GM21576 (cell line): ENCODE measurements around the gene TMEM245.
"Not testable (repeated sequence)": the region's sequence is repeated elsewhere in the genome, so short reads cannot be mapped to it uniquely, and the experiment has no call there.

Experiments
- ATAC-seq: cut with Tn5 transposase; IDR thresholded peaks from one replicate; pipeline ENCODE4 v1.9.1; 2021; ENCODE audit warnings: mild to moderate bottlenecking, moderate library complexity; ENCODE audit not compliant: unreplicated experiment

The TMEM245 gene

GRCh38 chr9:109072133-109072692 is 47.5 kb downstream of the TMEM245 start:
- ATAC-seq, result no peak

DNA sequence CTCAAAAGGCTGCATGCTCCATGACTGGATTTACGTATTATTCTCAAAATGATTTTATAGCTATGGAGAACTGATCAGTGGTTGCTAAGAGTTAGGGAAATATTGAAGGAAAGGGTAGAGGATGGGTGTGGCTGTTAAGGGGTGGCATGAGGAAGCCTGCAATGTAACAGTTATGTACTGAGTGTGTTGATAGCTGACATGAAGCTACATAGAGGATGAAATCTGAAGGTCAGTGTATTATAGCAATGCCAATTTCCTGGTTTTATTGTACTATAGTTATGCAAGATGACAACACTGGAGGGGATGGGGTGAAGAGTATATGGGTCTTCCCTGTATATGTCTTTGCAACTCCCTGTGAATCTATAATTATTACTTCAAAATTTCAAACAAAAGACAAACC is 51.0 kb downstream of the TMEM245 start:
- no peak for ATAC-seq

GRCh38 chr9:109064963-109065702 is 54.6 kb downstream of the TMEM245 start:
- ATAC-seq, result no peak

DNA sequence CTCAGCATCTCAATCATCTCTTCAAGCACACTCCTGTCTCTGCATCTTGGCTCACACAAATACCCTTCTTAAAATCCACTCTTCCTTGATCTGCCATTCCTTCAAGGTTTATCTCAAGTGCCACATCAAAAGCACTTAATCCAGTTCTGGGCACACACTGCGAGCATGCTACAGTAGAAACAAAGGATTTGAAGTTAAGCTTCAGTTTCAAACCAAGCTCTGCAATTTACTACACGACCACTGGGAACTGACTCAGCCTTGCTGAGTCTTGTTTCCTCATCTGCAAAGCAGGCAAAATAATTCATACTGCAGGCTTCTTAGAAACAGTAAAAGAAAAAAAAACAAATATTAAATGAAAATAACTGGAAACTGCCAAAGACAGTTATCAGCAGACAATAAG is 56.0 kb downstream of the TMEM245 start:
- ATAC-seq, result no peak

- ATAC-seq, result no peak
These were observed 57.2 kb downstream of the TMEM245 start for GRCh38 chr9:109062543-109062942.

- ATAC-seq, result no peak
These were observed 59.6 kb downstream of the TMEM245 start for GRCh38 chr9:109060191-109060590.

DNA sequence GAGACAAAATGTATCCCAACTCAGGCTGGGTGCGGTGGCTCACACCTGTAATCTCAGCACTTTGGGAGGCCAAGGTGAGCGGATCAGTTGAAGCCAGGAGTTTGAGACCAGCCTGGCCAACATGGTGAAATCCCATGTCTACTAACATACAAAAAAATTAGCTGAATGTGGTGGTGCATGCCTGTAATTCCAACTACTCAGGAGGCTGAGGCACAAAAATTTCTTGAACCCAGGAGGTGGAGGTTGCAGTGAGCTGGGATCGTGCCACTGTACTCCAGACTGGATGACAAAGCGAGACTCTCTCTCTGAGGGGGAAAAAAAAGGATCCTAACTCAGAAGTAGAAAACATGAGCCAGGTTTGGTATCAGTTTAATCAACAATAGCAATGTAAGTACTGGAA is 66.6 kb downstream of the TMEM245 start:
- ATAC-seq, result not testable (repeated sequence)

DNA sequence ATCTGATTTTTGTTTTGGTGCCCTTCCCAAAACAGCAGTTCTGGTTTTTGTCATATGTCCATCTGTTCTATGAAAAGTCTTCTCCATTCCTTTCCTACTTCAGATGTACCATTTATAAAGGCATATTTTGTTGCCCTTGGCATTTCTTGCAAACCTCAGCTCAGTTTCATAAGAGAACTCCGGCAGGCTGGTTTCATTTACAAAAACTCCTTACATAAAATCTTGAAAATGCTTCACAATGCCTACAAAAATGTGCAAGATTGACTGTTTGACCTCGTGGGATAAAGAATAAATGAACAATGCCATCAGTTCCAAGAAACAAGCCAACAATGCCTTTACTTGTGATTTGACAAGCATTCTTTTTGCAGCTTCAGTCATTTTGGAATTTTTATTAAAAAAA is 67.3 kb downstream of the TMEM245 start:
- no peak for ATAC-seq

DNA sequence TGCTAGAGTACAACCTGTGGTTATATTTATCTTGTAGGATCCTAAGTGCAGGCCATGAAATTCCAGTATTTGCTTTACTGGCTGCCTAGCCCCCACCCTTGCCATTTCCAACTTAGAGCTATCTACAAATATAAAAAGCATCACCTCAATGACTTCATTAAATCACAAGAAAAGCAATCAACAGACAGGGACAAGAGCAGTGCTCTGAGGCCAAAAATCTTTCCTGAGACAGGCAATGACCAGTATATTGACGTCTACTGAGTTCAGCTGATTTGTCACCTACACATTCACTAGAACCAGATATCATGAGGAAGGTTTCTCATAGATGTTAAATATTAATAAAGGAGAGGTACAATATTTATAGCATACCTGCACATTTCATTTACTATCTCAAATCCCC is 68.0 kb downstream of the TMEM245 start:
- ATAC-seq, result no peak

GRCh38 chr9:109050444-109050843 is 69.3 kb downstream of the TMEM245 start:
- ATAC-seq, result no peak

- ATAC-seq, result no peak
These were observed 70.9 kb downstream of the TMEM245 start for GRCh38 chr9:109048822-109049221.

- ATAC-seq, result no peak
These were observed 72.5 kb downstream of the TMEM245 start for GRCh38 chr9:109047259-109047658.

DNA sequence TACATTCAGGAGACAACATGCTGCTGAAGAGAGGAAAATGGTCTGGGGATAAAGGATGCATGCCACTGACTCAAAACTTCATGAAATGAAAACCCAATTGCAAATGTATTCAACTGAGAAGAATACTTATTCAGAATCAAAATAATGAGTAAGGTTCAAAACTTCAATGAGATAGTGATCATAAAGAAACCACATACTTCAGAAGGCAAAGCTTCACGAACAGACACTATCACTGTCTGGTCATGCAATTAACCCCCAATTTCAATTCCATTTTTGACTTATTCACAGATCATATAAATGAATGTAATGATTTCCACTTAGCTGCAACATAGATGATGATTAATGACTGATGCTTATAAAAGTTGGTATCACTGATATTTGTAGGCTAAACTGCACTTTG is 73.4 kb downstream of the TMEM245 start:
- ATAC-seq, result no peak

DNA sequence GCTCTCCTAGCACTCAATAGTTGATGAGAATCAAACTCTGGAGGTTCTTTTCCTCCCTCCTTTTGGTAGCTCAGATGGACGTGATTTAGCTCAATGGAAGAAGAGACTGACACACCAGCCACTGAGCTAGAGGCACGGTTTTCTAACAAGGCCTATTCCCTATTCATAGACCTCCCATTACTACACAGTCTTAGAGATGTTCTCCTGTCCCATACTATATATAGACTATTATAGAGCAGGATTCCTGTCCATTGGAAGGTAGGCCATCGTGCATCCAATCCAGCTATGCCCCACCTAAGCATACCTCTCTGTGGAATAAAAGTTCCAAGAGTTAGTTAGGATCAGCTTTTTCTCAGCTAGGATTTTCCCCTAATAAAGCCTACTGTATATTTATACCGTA is 76.2 kb downstream of the TMEM245 start:
- ATAC-seq, result no peak

DNA sequence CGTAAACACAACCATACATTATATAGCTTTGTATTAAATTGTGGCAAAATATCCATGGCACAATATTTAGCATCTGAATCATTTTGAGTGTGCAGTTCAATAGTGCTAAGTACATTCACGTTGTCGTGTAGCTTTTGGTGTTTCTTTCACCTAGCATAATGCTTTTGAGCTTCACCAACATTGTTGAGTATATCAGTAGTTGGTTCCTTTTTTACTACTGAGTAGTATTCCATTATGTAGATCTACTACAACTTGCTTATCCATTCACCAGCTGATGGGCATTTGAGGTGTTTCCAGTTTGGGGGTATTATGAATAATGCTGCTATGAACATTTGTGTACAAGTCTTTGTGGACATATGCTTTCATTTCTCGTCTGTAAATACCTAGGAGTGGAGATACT is 79.2 kb downstream of the TMEM245 start:
- no peak for ATAC-seq

DNA sequence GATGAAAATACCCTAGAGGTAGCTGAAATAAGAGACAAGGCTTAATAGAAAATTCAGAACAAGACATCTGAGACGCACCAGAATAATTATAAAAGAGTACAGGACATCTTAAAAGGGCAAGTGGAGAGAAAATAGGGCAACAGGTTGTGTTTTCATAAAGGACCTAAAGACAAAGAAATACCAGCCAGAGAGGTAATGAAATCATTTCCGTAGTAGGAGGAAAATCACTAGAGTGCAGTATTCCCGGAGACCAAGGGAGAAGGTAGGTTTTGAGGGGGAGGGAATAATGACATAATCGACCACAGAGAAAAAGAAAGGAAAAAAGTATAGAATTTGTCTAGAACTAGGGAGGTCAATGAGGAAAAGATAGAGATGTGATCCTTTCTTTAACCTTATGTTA is 80.2 kb downstream of the TMEM245 start:
- no peak for ATAC-seq

DNA sequence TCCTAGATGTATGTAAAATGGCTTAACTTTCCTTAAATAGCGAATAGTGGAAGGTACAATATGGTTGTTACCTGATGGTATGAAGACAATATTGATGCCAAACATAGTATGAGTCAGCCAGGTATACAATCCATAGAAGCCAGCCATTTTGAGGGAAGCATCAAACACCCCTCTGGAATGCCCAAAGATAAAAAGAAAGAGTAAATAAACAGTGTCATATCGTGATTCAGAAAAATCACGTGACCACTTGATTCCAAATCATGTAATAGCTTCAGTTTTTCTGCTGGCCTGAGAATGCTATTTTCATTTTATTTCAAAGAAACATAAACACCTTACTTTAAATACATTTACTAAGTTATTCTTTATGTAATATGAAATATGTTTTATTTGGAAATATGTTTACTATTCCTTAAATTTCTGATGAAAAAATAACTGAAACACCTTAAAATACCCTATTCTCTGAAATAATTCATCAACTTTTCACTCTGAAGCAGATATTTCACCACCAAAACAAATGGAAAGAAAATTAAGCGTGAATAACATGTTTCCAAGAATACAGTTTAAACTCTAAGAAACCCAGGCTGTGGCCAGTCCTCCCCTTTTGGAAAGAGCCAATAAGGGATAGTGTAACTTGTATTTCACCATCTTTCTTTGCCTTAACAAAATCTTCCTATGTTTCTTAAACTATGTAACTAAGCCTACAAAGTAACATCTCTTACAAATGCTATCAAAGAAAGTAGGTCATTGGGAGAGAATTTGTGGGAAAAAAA is 81.6 kb downstream of the TMEM245 start:
- ATAC-seq, result no peak

GRCh38 chr9:109036744-109037680 is 82.7 kb downstream of the TMEM245 start:
- ATAC-seq, result no peak

- ATAC-seq, result no peak
These were observed 83.9 kb downstream of the TMEM245 start for GRCh38 chr9:109035684-109036423.

DNA sequence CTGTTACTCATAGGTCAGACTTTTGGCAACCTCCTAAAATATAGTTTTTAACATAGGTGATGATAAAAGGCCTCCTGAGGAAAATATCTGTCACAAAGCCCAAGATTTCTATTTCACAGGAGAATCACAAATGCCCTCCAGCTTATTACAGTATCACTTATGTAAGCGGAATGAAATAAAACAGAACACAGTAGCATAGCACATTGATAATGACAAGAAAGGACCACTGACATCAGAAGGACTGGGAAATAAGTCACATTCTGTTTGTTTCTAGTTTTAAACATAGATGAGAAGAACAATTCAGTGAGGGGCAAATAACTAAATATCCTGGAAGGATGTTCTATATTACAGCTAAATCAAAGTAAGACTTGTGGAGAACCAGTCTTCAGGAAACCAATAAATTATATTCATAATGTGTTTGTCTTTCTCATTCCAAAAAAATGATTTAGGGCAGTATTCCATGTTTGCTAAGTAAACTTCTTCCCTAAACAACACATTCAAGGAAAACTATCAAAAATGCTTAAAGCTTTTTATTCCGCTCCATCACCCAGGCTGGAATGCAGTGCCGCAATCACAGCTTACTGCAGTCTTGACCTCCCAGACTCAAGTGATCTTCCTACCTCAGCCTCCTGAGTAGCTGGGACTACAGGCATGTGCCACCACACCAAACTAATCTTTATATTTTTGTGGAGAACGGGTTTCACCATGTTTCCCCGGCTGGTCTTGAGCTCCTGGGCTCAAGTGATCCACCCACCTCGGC is 85.6 kb downstream of the TMEM245 start:
- no peak for ATAC-seq
